Embryonic facial prominence (tissue), 1 donor: ENCODE data around the gene HOXC13.

Experiments
- DNase-seq: peaks from one replicate; pipeline ENCODE4 v3.0.0-alpha.2; 2016; ENCODE audit errors: extremely low spot score

The HOXC13 gene, protein sequence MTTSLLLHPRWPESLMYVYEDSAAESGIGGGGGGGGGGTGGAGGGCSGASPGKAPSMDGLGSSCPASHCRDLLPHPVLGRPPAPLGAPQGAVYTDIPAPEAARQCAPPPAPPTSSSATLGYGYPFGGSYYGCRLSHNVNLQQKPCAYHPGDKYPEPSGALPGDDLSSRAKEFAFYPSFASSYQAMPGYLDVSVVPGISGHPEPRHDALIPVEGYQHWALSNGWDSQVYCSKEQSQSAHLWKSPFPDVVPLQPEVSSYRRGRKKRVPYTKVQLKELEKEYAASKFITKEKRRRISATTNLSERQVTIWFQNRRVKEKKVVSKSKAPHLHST

DNA sequence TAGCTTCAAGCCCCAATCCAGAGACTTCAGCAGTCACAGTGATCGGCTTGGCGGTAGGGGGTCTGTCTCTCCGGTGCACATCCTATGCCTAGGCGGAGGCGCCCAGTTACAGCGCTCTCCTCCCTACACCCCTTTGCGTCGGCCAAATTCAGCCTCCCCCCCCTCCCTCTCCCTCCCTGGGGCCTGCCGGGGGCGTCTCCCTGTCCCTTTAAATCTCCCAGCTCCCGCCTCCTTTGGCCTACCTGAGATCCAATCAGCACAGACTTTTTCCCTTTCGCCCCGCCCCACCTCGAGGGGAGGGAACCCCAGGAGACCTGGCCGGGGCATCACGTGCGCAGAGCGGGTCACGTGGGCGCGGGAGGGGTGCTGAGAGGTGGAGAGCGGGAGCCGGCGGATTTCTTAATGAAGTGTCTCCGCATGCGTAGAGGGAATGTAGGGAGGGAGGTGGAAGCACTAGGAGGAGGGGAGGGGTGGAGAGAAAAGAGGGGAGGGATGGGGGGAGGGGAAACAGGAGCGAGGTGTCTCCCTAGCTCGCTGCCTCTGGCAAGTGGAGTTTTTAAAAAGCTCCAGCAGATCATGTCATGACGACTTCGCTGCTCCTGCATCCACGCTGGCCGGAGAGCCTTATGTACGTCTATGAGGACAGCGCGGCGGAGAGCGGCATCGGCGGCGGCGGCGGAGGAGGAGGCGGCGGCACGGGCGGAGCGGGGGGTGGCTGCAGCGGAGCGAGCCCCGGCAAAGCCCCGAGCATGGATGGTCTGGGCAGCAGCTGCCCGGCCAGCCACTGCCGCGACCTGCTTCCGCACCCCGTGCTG is at the start of gene HOXC13:
HOXC13 (plus strand) TSS at position 506 of the 815 bp plus-strand sequence; CDS start at position 582, 76 bp downstream.
- DNase-seq, result no peak

DNA sequence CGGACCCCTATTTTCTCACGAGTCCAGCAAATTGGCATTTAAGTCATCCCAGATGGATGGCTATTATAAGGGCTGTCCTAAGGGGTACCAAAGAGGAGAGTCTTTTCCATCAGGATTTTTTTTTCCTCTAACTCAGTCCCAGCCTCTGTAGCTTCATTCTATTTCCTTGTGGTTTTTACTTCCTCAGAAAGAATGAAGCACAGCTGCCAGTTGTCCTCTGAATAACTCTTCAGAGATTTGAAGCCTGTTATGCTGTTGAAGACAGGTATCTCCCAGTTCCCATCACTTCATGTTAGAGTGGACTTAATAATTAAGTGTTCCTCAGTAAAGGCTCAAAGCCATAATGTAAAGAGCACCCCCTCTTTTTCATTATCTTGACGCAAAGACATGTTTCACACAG is 48.5 kb upstream of the HOXC13 start:
- DNase-seq, result no peak

DNA sequence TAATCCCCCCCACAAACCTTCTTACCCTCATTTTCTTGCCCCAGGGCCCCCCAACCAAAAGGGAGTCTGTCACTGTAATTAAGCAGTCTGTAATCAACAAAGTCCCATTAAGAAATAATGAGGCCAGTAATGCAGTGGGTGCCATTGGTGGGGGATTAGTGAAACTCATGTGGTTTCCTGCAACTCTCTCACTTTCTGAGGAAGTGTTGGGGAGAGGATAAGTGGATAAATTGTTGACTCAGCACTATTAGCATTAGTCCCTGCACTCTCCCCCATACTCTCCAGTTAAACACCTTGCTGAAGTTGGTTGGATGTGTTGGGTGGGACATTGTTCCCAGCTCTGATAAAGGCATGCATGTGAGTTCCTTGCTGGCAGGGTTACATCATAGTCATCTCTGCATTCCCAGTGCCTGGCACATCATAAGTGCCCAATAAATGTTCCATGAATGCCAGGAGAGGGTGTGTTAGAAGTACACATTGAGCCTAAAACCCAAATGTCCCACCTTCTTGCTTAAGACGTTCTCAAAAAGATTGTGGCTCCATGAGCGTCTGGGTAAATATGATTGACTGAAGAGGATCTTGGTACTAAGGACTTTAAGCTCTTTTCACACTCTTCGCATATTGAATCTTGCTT is 45.8 kb upstream of the HOXC13 start:
- no peak for DNase-seq

DNA sequence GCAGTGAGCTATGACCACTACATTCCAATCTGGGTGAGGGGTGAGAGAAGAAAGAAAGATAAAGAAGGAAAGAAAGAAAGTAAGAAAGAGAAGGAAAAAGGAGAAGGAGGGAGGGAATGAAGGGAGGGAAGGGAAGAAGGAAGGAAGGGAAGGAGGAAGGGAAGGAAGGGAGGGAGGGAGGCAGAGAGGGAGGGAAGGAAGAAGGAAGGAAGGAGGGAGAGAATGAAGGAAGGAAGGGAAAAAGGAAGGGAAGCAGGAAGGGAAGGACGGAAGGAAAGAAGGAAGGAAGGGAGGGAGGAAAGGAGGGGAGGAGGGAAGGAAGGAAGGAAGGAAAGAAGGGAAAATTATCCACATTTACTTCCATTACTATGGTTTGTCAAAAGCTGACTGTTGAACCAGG is 39.4 kb upstream of the HOXC13 start:
- DNase-seq, result no peak

DNA sequence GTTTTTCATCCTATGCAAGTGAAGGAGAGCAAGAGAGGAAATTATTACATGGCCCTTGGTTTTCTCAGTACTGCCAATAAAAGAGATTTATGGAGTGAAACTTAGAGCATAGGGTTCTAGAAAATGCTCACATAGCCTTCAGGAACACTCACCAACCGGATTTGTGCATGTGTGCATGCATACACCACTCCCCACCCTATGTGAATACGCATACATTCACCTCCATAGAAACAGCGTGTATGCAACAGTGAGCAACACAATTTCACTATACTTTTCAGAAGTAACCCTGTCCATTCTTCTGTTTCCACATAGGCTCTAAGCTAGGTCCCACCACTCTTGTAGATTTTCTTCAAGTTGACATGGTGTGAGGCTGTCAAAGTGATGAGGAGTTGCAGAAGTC is 31.5 kb upstream of the HOXC13 start:
- DNase-seq, result no peak

DNA sequence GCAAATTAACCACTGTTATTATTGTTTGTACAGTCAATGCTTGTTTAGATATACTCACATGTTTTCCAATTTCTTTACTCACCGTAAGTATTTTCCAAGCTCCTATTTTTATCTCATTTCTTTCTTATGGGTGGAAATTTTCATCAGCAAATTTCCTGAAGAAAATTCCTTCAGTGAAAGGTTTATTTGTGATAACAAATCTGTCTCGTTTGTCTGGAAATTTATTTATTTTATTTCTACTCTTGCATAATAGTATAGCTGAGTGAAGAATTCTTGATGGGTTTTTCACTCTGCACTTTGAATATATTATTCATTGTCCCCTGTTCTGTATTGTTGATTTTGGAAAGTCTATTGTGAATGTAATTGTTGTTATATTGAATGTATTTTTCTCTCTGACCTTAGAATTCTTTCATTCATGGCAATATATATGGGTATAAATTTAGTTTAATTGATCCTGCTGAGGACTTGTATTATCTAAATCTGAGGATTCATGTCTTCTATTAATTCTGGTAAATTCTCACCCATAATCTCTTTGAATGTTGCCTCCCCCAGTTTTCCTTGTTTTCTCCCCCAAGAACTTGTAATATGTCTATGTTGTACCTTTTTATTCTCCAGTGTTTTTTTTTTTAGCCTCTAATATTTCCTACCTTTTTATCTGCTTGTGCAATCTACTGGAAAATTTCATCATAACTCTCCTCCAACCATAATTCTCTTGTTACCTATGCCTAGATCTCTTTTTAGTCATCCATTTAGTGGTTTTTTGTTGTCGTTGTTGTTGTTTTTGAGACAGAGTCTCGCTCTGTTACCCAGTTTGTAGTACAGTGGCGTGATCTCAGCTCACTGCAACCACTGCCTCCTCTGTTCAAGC is 21.6 kb upstream of the HOXC13 start:
- no peak for DNase-seq

DNA sequence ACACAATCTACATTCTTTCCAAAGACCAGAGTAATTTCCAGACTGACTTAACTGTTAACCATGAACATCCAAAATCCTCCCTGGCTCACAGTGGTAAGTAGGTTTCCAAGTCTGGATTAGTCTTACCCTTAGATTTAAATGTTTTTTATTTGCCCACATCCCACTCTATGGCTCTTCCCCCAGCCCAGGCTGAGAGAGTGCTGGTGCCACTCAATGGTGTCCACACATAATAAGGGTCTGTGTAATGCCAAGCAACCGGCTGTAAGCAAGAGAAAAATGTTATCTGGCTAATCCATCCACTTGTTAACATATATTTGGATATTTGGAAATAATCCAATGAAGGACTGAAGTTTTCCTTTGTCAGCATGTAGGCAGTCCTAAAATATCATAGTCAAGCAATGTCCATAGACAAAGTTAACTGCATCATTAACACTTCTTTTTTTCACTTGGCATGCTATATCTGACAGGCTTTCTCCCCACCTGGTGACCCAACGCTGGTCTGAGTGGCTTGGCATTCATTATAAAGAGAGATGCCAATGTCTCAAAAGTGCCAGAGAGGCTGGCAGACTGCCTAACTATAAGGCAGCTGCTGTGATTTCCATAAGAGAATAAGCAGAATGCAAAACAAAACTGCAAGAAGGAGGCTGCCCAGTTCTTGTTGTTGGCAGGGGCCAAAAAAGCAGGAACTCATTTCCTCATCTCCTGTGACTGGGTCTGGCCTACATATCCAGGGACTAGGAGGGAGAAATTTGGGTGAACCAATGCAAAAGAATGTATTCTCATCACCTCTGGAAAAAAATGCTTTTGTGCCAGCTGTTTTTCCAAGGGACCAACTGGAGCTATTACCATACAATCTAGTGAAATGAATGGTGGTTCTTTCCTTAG is 13.9 kb upstream of the HOXC13 start:
- DNase-seq, result no peak

DNA sequence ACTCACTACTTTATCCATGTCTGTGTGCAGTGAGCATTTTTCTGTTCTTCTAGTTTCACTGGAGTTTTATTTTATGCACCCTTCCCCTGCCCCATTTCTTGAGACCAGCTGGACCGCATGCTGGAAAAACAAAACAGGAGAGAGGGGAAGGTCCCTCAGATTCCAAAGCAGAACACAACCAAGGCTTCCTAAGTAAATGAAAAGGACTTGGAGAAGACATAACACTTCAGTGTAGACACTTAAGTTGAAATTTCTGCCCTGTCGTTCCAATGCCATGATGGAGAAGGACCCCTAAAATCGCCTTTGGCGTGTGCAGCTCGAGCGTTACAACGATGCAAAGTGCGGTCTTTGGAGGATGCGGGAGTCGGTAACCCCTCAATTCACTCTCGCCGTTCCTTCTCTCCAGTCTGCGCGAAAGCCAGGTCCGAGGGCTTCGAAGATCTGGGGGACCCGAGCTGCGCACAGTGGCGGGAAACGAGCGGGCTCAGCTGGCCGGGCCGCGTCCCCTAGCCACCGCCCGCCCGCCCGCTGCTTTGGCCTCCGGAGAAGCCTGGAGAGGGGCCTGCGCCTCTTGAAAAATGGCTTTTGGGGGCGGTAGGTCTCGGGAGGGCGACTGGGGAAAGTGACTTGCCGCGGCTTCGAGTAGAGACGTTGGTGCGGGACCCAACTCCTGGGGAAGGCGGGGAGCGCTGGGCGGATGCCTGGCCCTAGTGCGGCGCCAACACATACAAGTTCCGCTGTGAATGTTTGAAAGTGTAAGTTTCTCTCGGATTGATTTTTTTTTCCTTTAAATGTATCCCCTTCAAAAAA is 11.2 kb upstream of the HOXC13 start:
- DNase-seq, result no peak

DNA sequence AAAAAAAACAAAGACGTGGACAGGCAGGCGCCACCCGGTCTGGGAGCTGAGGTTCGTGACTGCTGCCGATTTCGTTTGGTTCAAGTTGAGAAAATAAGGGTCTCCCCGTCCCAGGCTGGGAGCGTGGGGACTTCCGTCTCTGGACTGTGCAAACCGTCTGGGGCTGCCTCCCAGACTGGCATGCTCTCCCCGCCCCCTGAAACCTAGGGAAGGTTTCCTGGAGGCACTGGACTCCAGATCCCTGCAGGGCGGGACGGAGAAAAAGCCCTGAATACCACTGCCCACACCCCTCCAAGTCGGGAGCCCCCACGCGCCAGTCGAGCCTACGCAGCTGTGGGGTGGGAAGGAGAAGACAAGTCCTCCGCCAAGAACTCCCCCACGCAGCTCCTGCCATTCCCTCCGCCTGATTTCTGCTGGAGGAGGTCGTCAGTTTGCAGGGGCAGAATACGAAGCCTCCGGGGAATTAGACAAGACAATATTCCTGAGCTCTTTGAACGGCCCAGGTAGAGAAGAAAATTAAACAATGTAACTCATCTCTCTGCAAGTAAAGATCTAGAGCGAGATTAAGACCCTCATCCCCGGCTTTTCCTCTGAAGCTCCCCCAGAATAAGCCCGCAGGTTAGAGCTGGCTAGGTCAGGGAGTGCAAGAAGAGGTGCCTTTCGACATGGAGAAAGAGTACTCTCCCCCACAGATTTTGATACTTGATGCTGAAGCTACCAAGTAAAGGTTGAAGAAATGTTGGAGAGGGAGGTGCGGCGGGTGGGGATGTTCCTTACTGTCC is 10.4 kb upstream of the HOXC13 start:
- no peak for DNase-seq

DNA sequence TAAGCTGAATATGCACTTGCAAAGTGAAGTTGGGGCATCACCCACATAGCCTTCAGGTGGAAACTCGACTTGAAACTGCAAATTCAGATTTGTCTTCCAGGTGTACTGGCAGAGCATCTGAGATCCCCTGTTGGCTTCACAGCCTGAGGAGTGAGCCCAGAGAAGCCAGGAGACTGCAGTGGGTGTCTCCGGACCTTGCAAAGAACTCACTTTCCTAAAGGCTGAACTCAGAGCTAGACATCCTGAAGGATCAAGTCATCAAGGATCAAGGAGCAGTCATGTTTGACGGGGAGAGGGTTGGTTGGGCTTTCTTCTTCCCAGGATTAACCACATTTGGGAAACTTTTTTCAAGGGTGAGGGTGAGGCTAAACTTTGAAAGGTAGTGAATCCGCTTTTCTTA is 9.1 kb upstream of the HOXC13 start:
- no peak for DNase-seq

DNA sequence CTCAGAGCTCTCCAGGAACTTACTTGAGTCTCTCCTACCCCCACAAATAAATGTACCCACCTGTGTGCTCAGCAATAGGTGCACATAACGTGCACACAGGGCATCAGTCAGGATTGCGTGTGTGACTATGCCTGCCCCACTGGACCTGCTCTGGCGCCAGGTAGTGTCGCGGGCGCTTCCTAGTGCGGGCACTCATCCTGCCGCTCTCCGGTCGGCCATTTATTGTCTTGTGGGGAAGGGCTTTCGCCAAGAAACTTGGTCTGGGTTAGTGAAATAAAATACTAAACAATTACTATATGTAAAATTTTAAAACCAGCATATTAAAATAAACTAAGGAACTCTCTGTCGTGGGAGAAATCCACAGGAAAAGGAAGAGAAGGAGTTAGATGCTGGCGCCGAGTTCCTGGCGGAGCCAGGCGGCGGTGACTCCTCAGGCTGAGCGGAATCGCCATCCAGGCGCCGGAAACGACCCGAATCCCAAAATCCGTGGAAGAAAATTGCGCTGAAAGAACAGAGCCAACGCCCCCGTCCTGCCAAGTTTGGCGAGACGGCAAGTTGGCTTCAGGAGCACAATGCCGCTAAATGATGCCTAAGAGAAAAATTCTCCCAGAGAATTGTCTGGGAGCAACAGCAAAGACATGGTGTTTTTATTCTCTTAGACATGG is 7.9 kb upstream of the HOXC13 start:
- DNase-seq, result no peak

DNA sequence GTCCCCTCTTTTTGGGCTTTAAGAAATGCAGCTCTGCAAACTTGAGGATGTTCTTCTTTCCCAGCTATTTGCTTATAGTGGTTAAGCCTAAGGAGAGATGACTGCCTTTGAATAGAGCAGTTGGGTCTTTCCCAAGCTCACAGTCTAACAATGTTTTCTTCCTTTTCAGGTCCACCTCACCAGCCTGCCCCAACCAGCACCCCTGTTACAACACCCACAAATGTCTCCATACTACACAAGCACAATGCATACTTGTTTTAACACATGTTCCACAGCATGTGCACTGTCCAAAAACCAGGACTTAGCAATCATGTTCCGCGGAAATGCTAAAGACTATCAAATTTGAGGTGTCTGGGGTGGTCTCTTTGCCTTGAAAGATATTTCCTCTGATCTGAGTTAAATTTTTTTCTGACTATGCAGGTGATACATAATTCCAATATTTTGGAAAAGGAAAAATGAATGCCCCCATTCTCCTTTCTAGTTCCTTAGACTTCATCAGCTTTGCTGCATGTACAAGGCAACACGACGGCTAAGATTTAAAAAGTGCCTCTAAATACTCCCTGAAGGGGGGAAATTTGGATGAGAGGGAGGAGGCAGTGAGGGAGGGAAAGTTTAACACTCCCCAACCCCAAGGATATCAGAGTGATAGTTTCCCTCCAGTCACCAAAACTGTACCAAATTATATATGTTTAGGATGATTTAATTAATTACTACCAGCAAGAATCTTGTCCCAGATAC is 6.6 kb upstream of the HOXC13 start:
- DNase-seq, result no peak

DNA sequence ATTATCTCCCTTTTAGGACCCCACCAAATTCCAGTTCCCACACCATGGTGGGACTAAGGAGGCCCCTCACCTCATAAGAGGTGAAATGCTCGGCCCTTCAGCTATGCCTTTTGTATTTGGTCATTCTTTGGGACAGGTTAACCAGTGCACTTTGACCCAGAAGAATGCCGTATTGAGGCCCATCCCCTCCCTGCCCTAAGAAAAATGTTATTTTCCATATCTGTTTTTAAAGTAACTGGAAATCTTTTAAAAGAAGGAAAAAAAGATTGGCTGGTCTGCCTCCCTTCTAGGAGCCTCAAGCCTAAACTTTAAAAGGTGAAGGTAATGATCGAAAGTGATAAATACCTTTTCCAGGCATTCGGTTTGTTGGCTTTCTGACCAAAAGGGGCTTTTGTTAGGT is 5.7 kb upstream of the HOXC13 start:
- DNase-seq, result no peak

DNA sequence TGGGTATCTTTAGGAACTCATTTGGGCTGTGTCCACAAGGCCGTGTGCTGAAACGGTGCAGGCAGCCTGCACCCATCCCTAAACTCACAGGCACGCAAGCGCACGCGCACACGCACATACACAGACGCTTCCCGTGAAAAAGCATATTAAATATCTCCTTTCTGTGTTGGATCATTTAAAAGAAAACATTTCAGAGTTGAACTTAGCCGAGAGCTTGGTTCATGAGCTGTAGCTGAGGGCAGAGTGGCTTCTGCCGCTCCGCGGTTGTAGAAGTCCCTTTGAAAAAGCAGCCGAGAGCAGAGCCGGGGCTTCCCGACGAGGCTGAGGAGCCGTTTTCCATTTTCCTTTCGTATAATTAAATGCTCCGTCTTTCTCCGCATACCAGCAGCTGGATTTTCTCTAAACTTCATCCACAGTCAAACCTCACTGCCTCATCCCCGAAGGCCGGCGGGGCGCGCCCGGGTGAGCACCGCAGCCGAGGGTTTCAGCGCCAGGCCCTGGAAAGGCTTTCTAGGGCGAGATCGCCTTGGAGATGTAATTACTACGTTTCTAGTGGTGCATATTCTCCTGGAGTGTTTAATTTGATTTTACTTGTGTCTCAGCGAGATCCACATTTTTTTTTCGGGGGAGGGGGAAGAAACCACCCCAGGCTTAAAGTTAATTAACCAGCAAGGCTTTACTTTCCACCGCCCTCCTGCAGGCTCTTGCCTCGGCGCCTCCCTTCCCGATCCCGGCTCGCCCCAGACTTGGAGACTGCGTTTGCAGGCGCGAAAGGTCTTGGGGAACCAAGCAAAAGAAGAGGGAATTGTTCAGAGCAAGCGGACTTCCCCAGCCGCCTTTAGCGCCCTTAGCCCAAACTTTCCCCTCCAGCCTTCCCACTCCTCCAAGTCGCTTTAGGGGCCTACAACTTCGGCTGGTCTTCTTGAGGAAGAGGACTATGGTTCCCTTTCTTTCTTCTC is 3.0 kb upstream of the HOXC13 start:
- no peak for DNase-seq

DNA sequence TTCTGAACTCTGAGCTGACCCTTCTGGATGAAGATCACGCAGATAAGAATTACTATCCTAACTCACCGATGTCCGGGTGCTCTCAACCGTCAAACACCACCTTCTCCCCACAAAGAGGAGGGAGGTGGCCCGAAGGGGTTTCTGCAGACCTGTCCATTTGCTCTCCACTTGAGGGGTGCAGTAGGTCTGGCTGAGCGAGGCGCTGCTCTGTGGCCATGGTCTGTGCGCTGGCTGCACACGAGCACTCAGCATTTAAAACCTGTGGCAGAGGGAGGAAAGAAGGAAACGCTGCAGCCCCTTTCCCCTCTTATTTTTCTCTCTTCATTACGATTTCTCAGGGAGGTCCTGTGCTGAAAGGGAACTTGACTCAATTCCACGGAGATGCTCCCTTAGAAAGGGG is 1.5 kb upstream of the HOXC13 start:
- DNase-seq, result no peak

DNA sequence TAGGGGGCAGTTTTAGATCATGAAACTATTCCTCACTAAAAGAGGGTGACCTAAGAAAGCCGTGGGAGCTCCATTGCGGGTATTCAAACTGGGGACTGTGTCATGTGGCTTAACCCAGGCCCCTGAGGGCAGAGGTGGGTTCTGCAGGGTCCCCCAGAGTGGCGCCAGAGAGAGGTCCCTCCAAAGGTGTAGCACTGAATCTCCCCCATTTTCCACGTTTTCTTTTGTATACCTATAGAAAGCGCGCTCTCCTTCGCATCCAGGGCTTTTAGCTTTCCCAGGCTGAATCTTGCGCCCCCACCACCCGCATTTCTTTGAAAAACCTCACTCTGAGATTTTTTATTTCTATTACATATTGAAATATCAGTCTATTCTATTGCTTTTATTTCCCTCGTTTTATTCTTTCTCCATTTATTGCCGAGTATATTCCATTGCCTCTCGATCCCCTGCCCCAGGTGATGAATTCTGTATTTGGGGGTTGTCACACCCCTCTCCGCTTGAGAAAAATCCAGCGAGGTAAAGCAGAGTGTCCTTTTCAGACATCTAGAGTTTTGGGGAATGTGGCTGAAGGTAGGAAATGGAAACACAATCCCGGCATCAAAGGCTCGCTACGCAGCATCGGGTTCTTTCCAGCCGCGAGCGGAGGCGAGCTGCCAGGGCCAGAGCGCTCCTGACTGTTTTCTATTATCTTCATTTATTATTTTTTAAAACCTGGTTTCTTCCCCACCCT is 870 bp upstream of the HOXC13 start:
- DNase-seq, result no peak
